GM12873 (cell line): ENCODE data around the gene RAB20.

Source experiments
- CTCF ChIP-seq: IDR thresholded peaks from 2 replicates; pipeline ENCODE4 v1.5.1; 2012; ENCODE audit warnings: low read depth, mild to moderate bottlenecking, moderate library complexity, low read length, control low read depth; ENCODE audit not compliant: insufficient read depth; ENCODE audit errors: missing control alignments

Gene RAB20

GRCh38 chr13:110551284-110551683 is 10.2 kb downstream of the RAB20 start:
- TF ChIP-seq CTCF, result no peak

GRCh38 chr13:110549795-110550160 is 11.7 kb downstream of the RAB20 start:
- TF ChIP-seq CTCF, result no peak

GRCh38 chr13:110548891-110549794 is 12.4 kb downstream of the RAB20 start:
- TF ChIP-seq CTCF, result no peak

DNA sequence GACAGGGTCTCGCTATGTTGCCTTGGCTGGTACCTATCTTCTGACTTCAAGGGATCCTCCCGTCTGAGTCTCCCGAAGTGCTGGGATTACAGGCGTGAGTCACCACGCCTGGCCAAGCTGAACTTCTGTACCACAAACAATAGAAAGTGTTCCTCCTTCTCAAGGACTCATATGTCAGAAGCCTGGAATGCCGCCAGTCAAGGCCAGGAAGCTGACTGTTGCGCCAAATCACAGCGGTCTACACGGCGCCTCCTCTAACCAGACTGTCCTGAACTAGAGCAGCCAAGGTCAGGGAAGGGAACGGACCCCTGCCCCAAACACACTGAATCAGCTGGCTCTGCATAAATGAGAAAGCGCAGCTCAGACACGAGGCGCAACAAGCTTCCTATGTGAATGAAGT is 14.6 kb downstream of the RAB20 start:
- no peak for TF ChIP-seq CTCF

DNA sequence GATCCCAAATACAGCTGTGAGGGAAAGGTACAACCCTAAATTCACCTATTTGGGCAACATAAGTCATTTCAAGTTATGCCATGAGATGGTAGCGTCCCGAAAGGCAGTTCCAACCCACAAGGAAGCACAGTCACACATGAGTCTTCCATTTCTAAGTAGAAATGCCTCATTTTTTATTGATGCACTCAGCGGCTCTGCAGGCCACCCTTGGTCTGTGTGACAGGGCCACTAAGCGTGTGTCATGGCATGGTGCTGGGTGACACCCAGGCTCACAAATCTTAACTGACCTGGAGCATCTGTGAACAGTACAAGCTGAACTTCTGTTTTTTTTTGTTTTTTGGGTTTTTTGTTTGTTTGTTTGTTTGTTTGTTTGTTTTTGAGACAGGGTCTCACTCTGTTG is 15.1 kb downstream of the RAB20 start:
- TF ChIP-seq CTCF, result no peak

DNA sequence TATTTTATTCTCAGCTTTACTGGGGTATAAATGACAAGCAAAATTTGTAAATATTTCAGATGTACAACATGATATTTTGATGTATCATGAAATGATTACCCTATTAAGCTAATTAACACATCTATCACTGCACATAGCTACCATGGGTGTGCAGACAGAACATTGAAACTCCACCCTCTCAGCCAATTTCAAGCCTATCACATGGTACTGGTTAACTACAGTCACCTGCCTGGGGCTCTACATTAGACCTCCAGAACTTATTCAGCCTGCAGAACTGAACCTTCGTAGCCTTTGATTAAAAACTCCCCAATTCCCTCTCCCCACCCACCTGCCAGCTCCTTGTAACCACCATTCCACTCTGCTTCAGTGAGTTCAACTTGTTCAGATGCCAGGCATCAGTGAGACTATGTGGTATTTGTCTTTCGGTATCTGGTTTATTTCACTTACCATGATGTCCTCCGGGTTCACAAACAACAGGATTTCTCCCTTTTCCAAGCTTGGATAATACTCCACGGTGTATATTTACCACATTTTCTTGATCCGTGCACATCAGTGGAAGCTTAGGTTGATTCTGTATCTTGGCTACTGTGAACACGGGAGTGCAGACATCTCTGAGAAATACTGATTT is 19.2 kb downstream of the RAB20 start:
- TF ChIP-seq CTCF, result no peak

DNA sequence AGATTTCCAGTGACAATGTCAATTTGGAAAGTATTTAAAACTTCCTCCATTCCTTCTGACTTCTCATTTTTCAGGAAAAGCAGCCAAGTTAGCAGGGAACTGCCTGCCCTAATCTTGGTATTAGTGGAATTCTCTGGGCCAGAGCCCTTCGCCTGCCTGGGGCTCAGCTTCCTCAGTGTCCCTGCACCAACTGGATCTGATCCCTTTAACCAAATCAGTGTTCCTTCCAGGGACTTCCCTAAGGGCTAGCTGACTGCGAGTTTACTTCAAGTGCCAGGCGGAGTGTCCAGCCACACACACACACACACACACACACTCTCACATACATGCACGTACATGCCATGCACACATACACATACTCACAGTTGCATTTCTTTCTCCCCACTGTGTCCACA is 20.0 kb downstream of the RAB20 start:
- no peak for TF ChIP-seq CTCF
